SK-N-SH (cell line): ENCODE results near the gene FAM53C. TPM values are rescaled to one million over a fixed set of nuclear protein-coding genes. Genes with fewer than 3 reads are reported as not detected.
A peak's percentile ranks its signal among the peaks of the same experiment; 100 is the strongest.

Experiments
- CTCF ChIA-PET: fragments of 300-600, 350-600 bp; formaldehyde crosslinking; extraction: SDS; loops from one replicate; lab custom pipeline; 2021; lab: Yijun Ruan, JAX
- POLR2A ChIA-PET: fragments of 350-600 bp; sonication (Branson Sonifier 250); formaldehyde crosslinking; extraction: SDS; loops from one replicate; lab custom pipeline; 2020; ENCODE audit warnings: antibody characterized with exemption, inconsistent platforms; lab: Yijun Ruan, JAX
- DNase-seq: peaks from one replicate; pipeline ENCODE4 v3.0.0; 2012
- H2AFZ ChIP-seq: fragments of 200-600 bp; sonication (generic); 2 replicates; pipeline ENCODE4 v1.8.1; 2016; ENCODE audit warnings: antibody characterized with exemption, mild to moderate bottlenecking, low read depth
- H3F3A ChIP-seq: fragments of 200-600 bp; sonication (generic); replicated peaks from 2 replicates; pipeline ENCODE3; 2016; ENCODE audit warnings: antibody characterized with exemption, mild to moderate bottlenecking; ENCODE audit not compliant: insufficient read depth
- H3K27ac ChIP-seq, 2 experiments: fragments of 200-500 bp in 1 of 2; fragments of 200-600 bp in 1 of 2; sonication (Bioruptor generic) in 1 of 2; sonication (generic), shearing (Covaris generic) in 1 of 2; 2 replicates each; pipeline versions ENCODE4 v1.5.1 to v1.6.1; 2014 to 2016; ENCODE audit warnings: low read depth in 2 of 2, inconsistent platforms in 1 of 2, low read length in 1 of 2, mild to moderate bottlenecking in 1 of 2, mixed read lengths in 1 of 2
- H3K27me3 ChIP-seq: fragments of 200-600 bp; sonication (generic), shearing (Covaris generic); 2 replicates; pipeline ENCODE4 v1.6.1; 2016; ENCODE audit warnings: mixed run types; ENCODE audit not compliant: insufficient read depth
- H3K36me3 ChIP-seq, 2 experiments: fragments of 200-500 bp in 1 of 2; fragments of 200-600 bp in 1 of 2; sonication (Bioruptor generic) in 1 of 2; sonication (generic) in 1 of 2; replicated peaks in 1 of 2; 2 replicates each; pipeline versions ENCODE3 to v1.5.1; 2014 to 2016; ENCODE audit warnings: low read length in 1 of 2, mild to moderate bottlenecking in 1 of 2; ENCODE audit not compliant: insufficient read depth in 2 of 2, control insufficient read depth in 1 of 2
- H3K4me1 ChIP-seq, 2 experiments: fragments of 200-500 bp in 1 of 2; fragments of 200-600 bp in 1 of 2; sonication (Bioruptor generic) in 1 of 2; sonication (generic), shearing (Covaris generic) in 1 of 2; 2 replicates each; pipeline versions ENCODE4 v1.5.1 to v1.6.1; 2014 to 2016; ENCODE audit warnings: low read depth in 1 of 2, low read length in 1 of 2, mixed run types in 1 of 2; ENCODE audit not compliant: insufficient read depth in 2 of 2, control insufficient read depth in 1 of 2
- H3K4me2 ChIP-seq: fragments of 200-600 bp; sonication (generic), shearing (Covaris generic); 2 replicates; pipeline ENCODE4 v1.6.1; 2017; ENCODE audit warnings: mixed run types
- H3K4me3 ChIP-seq, 2 experiments: fragments of 200-500 bp in 1 of 2; fragments of 200-600 bp in 1 of 2; sonication (Bioruptor generic) in 1 of 2; sonication (generic), shearing (Covaris generic) in 1 of 2; 2 replicates each; pipeline versions ENCODE4 v1.5.1 to v1.8.1; 2014 to 2016; ENCODE audit warnings: low read depth in 2 of 2, inconsistent platforms in 1 of 2, low read length in 1 of 2, mild to moderate bottlenecking in 1 of 2, mixed read lengths in 1 of 2, moderate library complexity in 1 of 2
- H3K79me2 ChIP-seq: fragments of 200-600 bp; sonication (generic); 2 replicates; pipeline ENCODE4 v1.8.1; 2017; ENCODE audit warnings: mild to moderate bottlenecking; ENCODE audit not compliant: insufficient read depth
- H3K9ac ChIP-seq: fragments of 200-600 bp; sonication (generic); 2 replicates; pipeline ENCODE4 v1.6.1; 2017; ENCODE audit warnings: mixed run types
- H3K9me2 ChIP-seq: fragments of 200-600 bp; sonication (generic); 2 replicates; pipeline ENCODE4 v1.6.1; 2017; ENCODE audit warnings: mixed run types
- H3K9me3 ChIP-seq: fragments of 200-600 bp; sonication (generic); 2 replicates; pipeline ENCODE4 v1.6.1; 2017; ENCODE audit warnings: mixed run types, mild to moderate bottlenecking, moderate library complexity
- H4K20me1 ChIP-seq: fragments of 200-600 bp; sonication (generic); 2 replicates; pipeline ENCODE4 v1.6.1; 2017; ENCODE audit warnings: mild to moderate bottlenecking, mixed run types; ENCODE audit not compliant: insufficient read depth
- ELF1 ChIP-seq: IDR thresholded peaks from 2 replicates; pipeline ENCODE4 v1.4.0; 2012
- EP300 ChIP-seq, 2 experiments: IDR thresholded peaks; 2 replicates each; pipeline versions ENCODE4 v1.4.0 to v1.6.1; 2012; ENCODE audit warnings: borderline replicate concordance in 1 of 2, low read depth in 1 of 2, low read length in 1 of 2
- EZH2phosphoT487 ChIP-seq: fragments of 200-600 bp; sonication (generic); IDR thresholded peaks from 2 replicates; pipeline ENCODE4 v1.6.1; 2017; ENCODE audit warnings: low read depth, mixed run types, mild to moderate bottlenecking, antibody characterized with exemption, moderate library complexity, borderline replicate concordance
- FOSL2 ChIP-seq: IDR thresholded peaks from 2 replicates; pipeline ENCODE4 v1.4.0; 2012; ENCODE audit warnings: low read depth, mild to moderate bottlenecking, moderate library complexity, borderline replicate concordance
- FOXJ3 ChIP-seq: sonication (generic); formaldehyde crosslinking; IDR thresholded peaks from 2 replicates; pipeline ENCODE4 v1.5.1; 2020; ENCODE audit warnings: mild to moderate bottlenecking, missing genetic modification reagents
- FOXM1 ChIP-seq: IDR thresholded peaks from 2 replicates; pipeline ENCODE4 v1.4.0; 2012; ENCODE audit warnings: low read depth, mild to moderate bottlenecking
- GABPA ChIP-seq: IDR thresholded peaks from 2 replicates; pipeline ENCODE4 v1.4.0; 2012; ENCODE audit warnings: low read depth, mild to moderate bottlenecking
- GATA2 ChIP-seq: sonication (generic); formaldehyde crosslinking; IDR thresholded peaks from 2 replicates; pipeline ENCODE4 v1.5.0; 2020; ENCODE audit warnings: mild to moderate bottlenecking, missing genetic modification reagents
- IRF3 ChIP-seq: fragments of 150-350 bp; IDR thresholded peaks from 2 replicates; pipeline ENCODE4 v1.6.1; 2016; ENCODE audit warnings: mild to moderate bottlenecking, low read depth, low read length
- MAX ChIP-seq: IDR thresholded peaks from 2 replicates; pipeline ENCODE4 v1.4.0; 2012; ENCODE audit warnings: low read depth
- MEF2A ChIP-seq: IDR thresholded peaks from 2 replicates; pipeline ENCODE4 v1.4.0; 2012; ENCODE audit warnings: low read depth, borderline replicate concordance
- NFIC ChIP-seq: IDR thresholded peaks from 2 replicates; pipeline ENCODE4 v1.4.0; 2012; ENCODE audit warnings: borderline replicate concordance
- NRF1 ChIP-seq: IDR thresholded peaks from 2 replicates; pipeline ENCODE4 v1.6.1; 2012; ENCODE audit warnings: low read depth, mild to moderate bottlenecking, low read length
- PBX3 ChIP-seq: IDR thresholded peaks from 2 replicates; pipeline ENCODE4; 2012
- POLR2AphosphoS5 ChIP-seq: IDR thresholded peaks from 2 replicates; pipeline ENCODE4 v1.6.1; 2012; ENCODE audit warnings: low read depth, low read length
- RAD21 ChIP-seq: IDR thresholded peaks from 2 replicates; pipeline ENCODE4 v1.6.1; 2012; ENCODE audit warnings: mild to moderate bottlenecking, low read length
- RXRA ChIP-seq: IDR thresholded peaks from 2 replicates; pipeline ENCODE4 v1.4.0; 2012; ENCODE audit warnings: low read depth, mild to moderate bottlenecking, borderline replicate concordance
- TAF1 ChIP-seq: IDR thresholded peaks from 2 replicates; pipeline ENCODE4 v1.6.1; 2012; ENCODE audit warnings: low read depth, mild to moderate bottlenecking, low read length, moderate library complexity, borderline replicate concordance
- USF2 ChIP-seq: fragments of 150-350 bp; IDR thresholded peaks from 2 replicates; pipeline ENCODE4 v1.6.1; 2017; ENCODE audit warnings: antibody characterized with exemption, low read length, low read depth, borderline replicate concordance
- WGBS: methylation state at CpG from one replicate; pipeline ENCODE4 v1.1.6; 2017; ENCODE audit warnings: low lambda C conversion rate; 5-methylcytosine and 5-hydroxymethylcytosine counted together
- polyA plus RNA-seq, 3 experiments: library from polyadenylated mRNA; depleted of rRNA; stranded (reverse); fragments of >200 nt; gene quantifications; 2 replicates each; pipeline ENCODE4 v1.2.3, GENCODE V29; 2012

The FAM53C gene
- polyA plus RNA-seq, 1 of the 3 experiments (the other 2 are of a cell fraction), result 14.5 TPM

- peak overlapping the region; percentile 71 to 73 for H3K4me3 ChIP-seq
- DNase-seq, result no peak
- CTCF ChIA-PET, result interaction anchor here (0.7 to 13.2 kb wide), 3 partner anchors 12 to 710 kb away, joined by 3 to 239 read pairs (median 3); partner anchors contain the start of gene KDM3B
- POLR2A ChIA-PET, result interaction anchor here (0.7 to 3.0 kb wide), 2 partner anchors 13 to 110 kb away, joined by 3 to 44 read pairs; partner anchors contain the start of gene KDM3B
- TF ChIP-seq FOXJ3 (CRISPR knock-in tag) (no peak), TAF1 (no peak), GATA2 (CRISPR knock-in tag) (no peak), MEF2A (no peak), EP300 (IDR thresholded peaks at IDR 0.05; ENCODE audit: borderline replicate concordance in 1 of 2, low read depth in 1 of 2, low read length in 1 of 2) (no peak), NFIC (no peak), EZH2phosphoT487 (no peak), RAD21 (no peak), FOXM1 (no peak), MAX (no peak), PBX3 (no peak), RXRA (no peak), NRF1 (no peak), FOSL2 (no peak), GABPA (no peak), USF2 (no peak), IRF3 (no peak), POLR2AphosphoS5 (no peak), ELF1 (no peak)
- TF ChIP-seq, all 33 proteins: peak for 0
- H3K27me3 ChIP-seq, result no peaks in the 10 kb centered on the region
- peak overlapping the region; percentile 100 for H3K4me2 ChIP-seq
- H4K20me1 ChIP-seq, result no peaks in the 10 kb centered on the region
- no peaks in the 10 kb centered on the region for H3K9me3 ChIP-seq
- peaks cover 4% of the 10 kb centered on the region for H3F3A ChIP-seq
- 100% methylated on average over 2 of the region's 2 CpGs for WGBS
- peak overlapping the region in 1 of 2 experiments; percentile 92; a peak in 1 of 4 replicates for H3K27ac ChIP-seq
- peaks cover 4 to 17% of the 10 kb centered on the region in 2 experiments; a peak in 2 of 4 replicates for H3K4me1 ChIP-seq
- peaks cover 20 to 27% of the 10 kb centered on the region in 2 experiments for H3K36me3 ChIP-seq
- peaks cover 51% of the 10 kb centered on the region for H3K79me2 ChIP-seq
- no peak overlapping the region for H2AFZ ChIP-seq
- H3K9ac ChIP-seq, result peak overlapping the region; percentile 97; the same call in 1 of the 2 replicates
- no peaks in the 10 kb centered on the region for H3K9me2 ChIP-seq
Observed at GRCh38 chr5:138339464-138339863, 1.4 kb downstream of the FAM53C start.
